K562 (cell line): ENCODE measurements around the gene RAB6B. TPM values are rescaled to one million over a fixed set of nuclear protein-coding genes. Genes with fewer than 3 reads are reported as not detected.

ENCODE experiments used
- ATAC-seq: fragments of 200-7000 bp; cut with Tn5 transposase; 3 replicates; pipeline ENCODE4 v1.9.1; 2020; ENCODE audit warnings: moderate library complexity
- BruUV-seq: library from RNA; stranded (reverse); fragments of 400-500 nt; replicated peaks from 2 replicates; lab custom pipeline; 2021; lab: Mats Ljungman, UMichigan
- CTCF ChIA-PET: fragments of 300-600 bp; formaldehyde crosslinking; extraction: SDS; loops from one replicate; lab custom pipeline; 2021; ENCODE audit warnings: low intra/inter-chr PET ratio; lab: Yijun Ruan, JAX
- POLR2A ChIA-PET: fragments of 300-600, 350-650 bp; sonication (Branson Sonifier 250); formaldehyde crosslinking; extraction: SDS; loops from one replicate; lab custom pipeline; 2021; ENCODE audit warnings: antibody characterized with exemption, inconsistent platforms; lab: Yijun Ruan, JAX
- DNase-seq, 4 experiments: peaks; one replicate each; pipeline versions ENCODE4 v3.0.0 to v3.0.0-alpha.2; 2011 to 2018; ENCODE audit warnings: low spot score in 3 of 4, mixed read lengths in 3 of 4; ENCODE audit errors: extremely low read depth in 1 of 4
- FAIRE-seq: peaks from 2 replicates; lab custom pipeline; 2011; peaks lifted over from hg19 to GRCh38; lab: Jason Lieb, UNC
- H2AFZ ChIP-seq: 2 replicates; pipeline ENCODE4 v1.6.0; 2011; ENCODE audit warnings: low read depth, low read length, control low read depth, inconsistent platforms
- H3K27ac ChIP-seq: fragments of 200-600 bp; 3 replicates; pipeline ENCODE4 v1.8.0; 2011; ENCODE audit warnings: low read depth, mild to moderate bottlenecking, control low read depth, inconsistent platforms, low read length, moderate library complexity, mixed read lengths; ENCODE audit errors: extremely low read depth
- H3K27me3 ChIP-seq, 2 experiments: fragments of 300-600 bp in 1 of 2; 2 replicates in 1 of 2; 3 replicates in 1 of 2; pipeline versions ENCODE4 v1.6.0 to v1.8.0; 2011; ENCODE audit warnings: inconsistent platforms in 2 of 2, low read length in 2 of 2, mild to moderate bottlenecking in 1 of 2, mixed read lengths in 1 of 2, moderate library complexity in 1 of 2; ENCODE audit not compliant: control insufficient read depth in 2 of 2, insufficient read depth in 2 of 2
- H3K36me3 ChIP-seq: fragments of 300-600 bp; 3 replicates; pipeline ENCODE4 v1.8.0; 2011; ENCODE audit warnings: mild to moderate bottlenecking, low read length, inconsistent platforms; ENCODE audit not compliant: control insufficient read depth, insufficient read depth
- H3K4me1 ChIP-seq, 2 experiments: fragments of 200-600 bp in 1 of 2; replicated peaks in 1 of 2; 2 replicates in 1 of 2; 3 replicates in 1 of 2; pipeline versions ENCODE4 v1.5.1 to v1.8.0; 2011; ENCODE audit warnings: inconsistent platforms in 2 of 2, low read length in 2 of 2, mild to moderate bottlenecking in 1 of 2, mixed read lengths in 1 of 2, moderate library complexity in 1 of 2; ENCODE audit not compliant: control insufficient read depth in 2 of 2, insufficient read depth in 2 of 2
- H3K4me2 ChIP-seq: 2 replicates; pipeline ENCODE4 v1.6.1; 2011; ENCODE audit warnings: low read length, control low read depth, inconsistent platforms, mixed read lengths; ENCODE audit not compliant: insufficient read depth
- H3K4me3 ChIP-seq: fragments of 200-600 bp; sonication (generic), shearing (Covaris generic); 2 replicates; pipeline ENCODE4 v1.5.1; 2016; ENCODE audit warnings: control low read depth, inconsistent platforms
- H3K79me2 ChIP-seq: fragments of 200-600 bp; 3 replicates; pipeline ENCODE4 v1.8.0; 2011; ENCODE audit warnings: low read length, inconsistent platforms; ENCODE audit not compliant: control insufficient read depth, insufficient read depth
- H3K9ac ChIP-seq, 2 experiments: 2 replicates each; pipeline versions ENCODE4 v1.6.0 to v1.6.1; 2011; ENCODE audit warnings: low read depth in 2 of 2, low read length in 2 of 2, control low read depth in 1 of 2, inconsistent platforms in 1 of 2, mild to moderate bottlenecking in 1 of 2, mixed read lengths in 1 of 2; ENCODE audit not compliant: insufficient read depth in 1 of 2
- H3K9me1 ChIP-seq: one replicate; pipeline ENCODE4 v1.6.0; 2011; ENCODE audit warnings: inconsistent platforms, mild to moderate bottlenecking, low read length, moderate library complexity; ENCODE audit not compliant: control insufficient read depth, insufficient read depth
- H3K9me3 ChIP-seq: replicated peaks from 2 replicates; pipeline ENCODE4 v1.5.1; 2011; ENCODE audit warnings: low read depth, low read length, inconsistent platforms; ENCODE audit not compliant: control insufficient read depth, insufficient read depth
- H4K20me1 ChIP-seq: replicated peaks from 2 replicates; pipeline ENCODE4 v1.6.1; 2011; ENCODE audit warnings: low read length, inconsistent platforms, mixed read lengths; ENCODE audit not compliant: control insufficient read depth, insufficient read depth
- SPI1 ChIP-seq: IDR thresholded peaks from 2 replicates; pipeline ENCODE4 v1.6.1; 2011; ENCODE audit warnings: low read depth, low read length, control low read depth, borderline replicate concordance
- TRIM28 ChIP-seq: fragments of 450-650 bp; IDR thresholded peaks from 2 replicates; pipeline ENCODE4 v1.6.1; 2017
- ZNF41 ChIP-seq: fragments of 250-450 bp; sonication (Bioruptor Pico); conservative IDR thresholded peaks from 2 replicates; pipeline ENCODE4 v1.4.0; 2020; ENCODE audit warnings: mild to moderate bottlenecking
- WGBS: fragments of 100-300 bp; shearing (Covaris generic); methylation state at CpG from one replicate; pipeline ENCODE4 v1.1.6; 2016; ENCODE audit warnings: low coverage, mixed read lengths; ENCODE audit not compliant: insufficient coverage; ENCODE audit errors: missing lambda C conversion rate; 5-methylcytosine and 5-hydroxymethylcytosine counted together
- in situ Hi-C: fragments of 300-500 bp; cut with MboI; formaldehyde crosslinking; loops from 4 replicates; pipeline ENCODE4 v1.15.0; 2018; ENCODE audit warnings: inconsistent platforms, mixed read lengths
- intact Hi-C: fragments of 100-400 bp; cut with micrococcal nuclease; formaldehyde crosslinking; loops from 2 replicates; pipeline ENCODE4 v1.14.2; 2022
- polyA plus RNA-seq, 8 experiments: library from polyadenylated mRNA; depleted of rRNA in 4 of 8; stranded (reverse) in 5 of 8; unstranded in 3 of 8; fragments of >200 nt; fragmentation: Nextera tagmentation in 2 of 8; fragmentation: Illumina TruSeq in 1 of 8; extraction: Ambion mirVana in 2 of 8; extraction: Trizol in 1 of 8; gene quantifications; 2 replicates each; pipeline versions ENCODE4 v1.2.1 to v1.2.3, GENCODE V29; 2011 to 2014; ENCODE audit warnings: inconsistent platforms in 1 of 8, missing spikeins in 1 of 8
- total RNA-seq, 7 experiments: library from RNA; depleted of rRNA in 6 of 7; stranded (reverse); fragments of >200 nt in 6 of 7; fragmentation: Illumina TruSeq in 2 of 7; extraction: Trizol in 2 of 7; gene quantifications; 2 replicates each; pipeline versions ENCODE4 v1.2.1 to v1.2.3, GENCODE V29; 2011 to 2021; ENCODE audit warnings: low replicate concordance in 1 of 7

RAB6B gene
- total and polyA plus RNA-seq, 9 of the 15 experiments (the other 6 are each of a cell fraction or from before 2014, with no cell fraction given) = 0.60 to 18.1 (median 1.5) TPM

GRCh38 chr3:133890037-133890436, 5.6 kb downstream of the RAB6B start:
- FAIRE-seq (no peak), DNase-seq (no peak), ATAC-seq (no peak)
- 100% methylated on average over 1 of the region's 2 CpGs for WGBS
- Histone ChIP-seq H3K36me3 (no peaks in the 10 kb centered on the region), H3K4me3 (no peak overlapping the region), H4K20me1 (0 out of 2 replicates have a peak, but pooled peaks cover 3% of the 10 kb centered on the region), H3K4me1 (peaks cover 24 to 28% of the 10 kb centered on the region in 2 experiments; a peak in 4 of 5 replicates), H2AFZ (no peak overlapping the region), H3K27me3 (no peaks in the 10 kb centered on the region), H3K9ac (no peak overlapping the region), H3K27ac (no peak overlapping the region), H3K79me2 (peaks cover 18% of the 10 kb centered on the region), H3K4me2 (no peak overlapping the region), H3K9me1 (no peaks in the 10 kb centered on the region), H3K9me3 (no peaks in the 10 kb centered on the region)
- TF ChIP-seq TRIM28 (no peak), SPI1 (peak; percentile 76)
- intact Hi-C loops (no loop called here), in situ Hi-C loops (no loop called here)
- CTCF ChIA-PET = no interaction called here
- POLR2A ChIA-PET = no interaction called here
- no TSS peak for BruUV-seq

- FAIRE-seq = no peak
- Histone ChIP-seq H3K79me2 (peaks cover 11% of the 10 kb centered on the region), H3K27me3 (no peaks in the 10 kb centered on the region), H3K4me3 (no peak overlapping the region), H4K20me1 (peaks cover 3% of the 10 kb centered on the region; the same call in 1 of the 2 replicates), H3K9ac (no peak overlapping the region), H3K9me1 (no peaks in the 10 kb centered on the region), H3K36me3 (no peaks in the 10 kb centered on the region), H3K9me3 (no peaks in the 10 kb centered on the region), H3K4me2 (no peak overlapping the region), H3K4me1 (peaks cover 16 to 21% of the 10 kb centered on the region in 2 experiments; a peak in 4 of 5 replicates), H2AFZ (no peak overlapping the region), H3K27ac (no peak overlapping the region)
- in situ Hi-C loops (no loop called here), intact Hi-C loops (no loop called here)
- TF ChIP-seq ZNF41 (CRISPR knock-in tag) = no peak
- CTCF ChIA-PET = no interaction called here
- POLR2A ChIA-PET = no interaction called here
- no peak for DNase-seq
- BruUV-seq = no TSS peak
- 60% methylated on average over 5 of the region's 9 CpGs for WGBS
- no peak for ATAC-seq
Measured at GRCh38 chr3:133888726-133889340, 6.8 kb downstream of the RAB6B start.
